Liver (tissue), 9 donors: ENCODE results near the gene DPEP3. TPM values are rescaled to one million over a fixed set of nuclear protein-coding genes. Genes with fewer than 3 reads are reported as not detected.

Experiments used
- DNase-seq: peaks from one replicate; pipeline ENCODE4 v3.0.0-alpha.2; 2017; ENCODE audit warnings: low spot score
- H3K27ac ChIP-seq, 2 donors: one replicate each; pipeline ENCODE4 v1.7.0; 2013; ENCODE audit warnings: inconsistent platforms in 2 of 2, low read length in 2 of 2, control low read depth in 1 of 2, low read depth in 1 of 2, mild to moderate bottlenecking in 1 of 2
- H3K27me3 ChIP-seq, 4 donors: one replicate each; pipeline versions ENCODE4 v1.6.1 to v1.7.0; 2013; ENCODE audit warnings: low read length in 3 of 4, inconsistent platforms in 1 of 4, mild to moderate bottlenecking in 1 of 4, moderate library complexity in 1 of 4; ENCODE audit not compliant: control insufficient read depth in 4 of 4, insufficient read depth in 4 of 4
- H3K36me3 ChIP-seq, 4 donors: one replicate each; pipeline versions ENCODE4 v1.6.1 to v1.7.0; 2013; ENCODE audit warnings: low read length in 3 of 4, mild to moderate bottlenecking in 3 of 4, low read depth in 1 of 4, moderate library complexity in 1 of 4; ENCODE audit not compliant: control insufficient read depth in 4 of 4, insufficient read depth in 3 of 4
- H3K4me1 ChIP-seq, 4 donors: one replicate each; pipeline versions ENCODE4 v1.6.1 to v1.7.0; 2013; ENCODE audit warnings: low read length in 3 of 4, mild to moderate bottlenecking in 3 of 4, moderate library complexity in 1 of 4; ENCODE audit not compliant: control insufficient read depth in 4 of 4, insufficient read depth in 4 of 4
- H3K4me3 ChIP-seq, 3 donors: one replicate each; pipeline versions ENCODE4 v1.6.1 to v1.7.0; 2013; ENCODE audit warnings: low read length in 3 of 3, control low read depth in 1 of 3, low read depth in 1 of 3, mild to moderate bottlenecking in 1 of 3
- H3K9ac ChIP-seq, 2 donors: one replicate each; pipeline ENCODE4 v1.7.0; 2013; ENCODE audit warnings: low read length in 2 of 2, mild to moderate bottlenecking in 2 of 2, moderate library complexity in 2 of 2, control low read depth in 1 of 2, low read depth in 1 of 2
- H3K9me3 ChIP-seq, 4 donors: one replicate each; pipeline versions ENCODE4 v1.6.1 to v1.7.0; 2013; ENCODE audit warnings: low read length in 3 of 4; ENCODE audit not compliant: control insufficient read depth in 4 of 4
- EGR1 ChIP-seq, 2 donors: IDR thresholded peaks; 2 replicates each; pipeline ENCODE4 v1.6.1; 2016 to 2018; ENCODE audit warnings: antibody characterized with exemption in 2 of 2, low read depth in 2 of 2
- FOXA1 ChIP-seq: IDR thresholded peaks from 2 replicates; pipeline ENCODE4 v1.6.1; 2016; ENCODE audit warnings: antibody characterized with exemption
- FOXA2 ChIP-seq: IDR thresholded peaks from 2 replicates; pipeline ENCODE4 v1.6.1; 2016; ENCODE audit warnings: antibody characterized with exemption
- GABPA ChIP-seq, 2 donors: IDR thresholded peaks in 1 of 2; conservative IDR thresholded peaks in 1 of 2; 2 replicates each; pipeline ENCODE4 v1.6.1; 2016; ENCODE audit warnings: antibody characterized with exemption in 2 of 2, mild to moderate bottlenecking in 1 of 2, moderate library complexity in 1 of 2
- HNF4A ChIP-seq, 2 donors: conservative IDR thresholded peaks; 2 replicates each; pipeline ENCODE4 v1.6.1; 2016; ENCODE audit warnings: antibody characterized with exemption in 2 of 2, mild to moderate bottlenecking in 2 of 2
- HNF4G ChIP-seq: IDR thresholded peaks from 2 replicates; pipeline ENCODE4 v1.6.1; 2016; ENCODE audit warnings: antibody characterized with exemption
- JUND ChIP-seq, 2 donors: IDR thresholded peaks; 2 replicates each; pipeline ENCODE4 v1.6.1; 2016; ENCODE audit warnings: antibody characterized with exemption in 2 of 2
- NR2F2 ChIP-seq: IDR thresholded peaks from 2 replicates; pipeline ENCODE4 v1.6.1; 2016; ENCODE audit warnings: antibody characterized with exemption
- RAD21 ChIP-seq, 2 donors: IDR thresholded peaks; 2 replicates each; pipeline ENCODE4 v1.6.1; 2016; ENCODE audit warnings: antibody characterized with exemption in 2 of 2, mild to moderate bottlenecking in 2 of 2
- RXRA ChIP-seq, 2 donors: IDR thresholded peaks; 2 replicates each; pipeline ENCODE4 v1.6.1; 2017 to 2018; ENCODE audit warnings: antibody characterized with exemption in 2 of 2, mild to moderate bottlenecking in 1 of 2
- SP1 ChIP-seq: IDR thresholded peaks from 2 replicates; pipeline ENCODE4 v1.6.1; 2018; ENCODE audit warnings: antibody characterized with exemption, mild to moderate bottlenecking
- TAF1 ChIP-seq: conservative IDR thresholded peaks from 2 replicates; pipeline ENCODE4 v1.6.1; 2016; ENCODE audit warnings: antibody characterized with exemption, mild to moderate bottlenecking
- YY1 ChIP-seq: IDR thresholded peaks from 2 replicates; pipeline ENCODE4 v1.6.1; 2016; ENCODE audit warnings: antibody characterized with exemption, mild to moderate bottlenecking
- WGBS: extraction: QIAGEN DNeasy Blood & Tissue Kit; methylation state at CpG from one replicate; pipeline ENCODE4 v1.1.7; 2013; 5-methylcytosine and 5-hydroxymethylcytosine counted together
- polyA plus RNA-seq, 2 donors: library from polyadenylated mRNA; stranded (reverse) in 1 of 2; unstranded in 1 of 2; fragments of 200-250 nt in 1 of 2; fragments of >200 nt in 1 of 2; fragmentation: Nextera tagmentation in 1 of 2; extraction: Ambion mirVana in 1 of 2; gene quantifications; one replicate each; pipeline versions ENCODE4 v1.2.1 to v1.2.3, GENCODE V29; 2013 to 2015
- total RNA-seq, 2 donors: library from RNA; depleted of rRNA; stranded (reverse); fragments of >200 nt; gene quantifications; one replicate each; pipeline ENCODE4 v1.2.3, GENCODE V29; 2014
- TF ChIP-seq, protein P1 (sequence below): IDR thresholded peaks from 2 replicates; pipeline ENCODE4 v1.6.1; 2016; ENCODE audit warnings: antibody characterized with exemption
- TF ChIP-seq, protein P2 (sequence below): IDR thresholded peaks from 2 replicates; pipeline ENCODE4 v1.6.1; 2016; ENCODE audit warnings: antibody characterized with exemption
- TF ChIP-seq, protein P3 (sequence below): IDR thresholded peaks from 2 replicates; pipeline ENCODE4 v1.6.1; 2016; ENCODE audit warnings: antibody characterized with exemption, mild to moderate bottlenecking
- TF ChIP-seq, protein P4 (sequence below): IDR thresholded peaks from 2 replicates; pipeline ENCODE4 v1.6.1; 2016; ENCODE audit warnings: antibody characterized with exemption
- TF ChIP-seq, protein P5 (sequence below): fragments of 150-350 bp; IDR thresholded peaks from 2 replicates; pipeline ENCODE4 v1.5.1; 2017; ENCODE audit warnings: improper control_type of control experiment, low read depth, low read length; ENCODE audit not compliant: missing input control
- donor health status: healthy.
- donor health status: healthy.
- donor health status: healthy.
- donor health status: healthy.
- donor health status: healthy.

Gene DPEP3
- total and polyA plus RNA-seq, 4 donors: 0.08 to 0.37 (median 0.22) TPM; not detected in 1

DNA sequence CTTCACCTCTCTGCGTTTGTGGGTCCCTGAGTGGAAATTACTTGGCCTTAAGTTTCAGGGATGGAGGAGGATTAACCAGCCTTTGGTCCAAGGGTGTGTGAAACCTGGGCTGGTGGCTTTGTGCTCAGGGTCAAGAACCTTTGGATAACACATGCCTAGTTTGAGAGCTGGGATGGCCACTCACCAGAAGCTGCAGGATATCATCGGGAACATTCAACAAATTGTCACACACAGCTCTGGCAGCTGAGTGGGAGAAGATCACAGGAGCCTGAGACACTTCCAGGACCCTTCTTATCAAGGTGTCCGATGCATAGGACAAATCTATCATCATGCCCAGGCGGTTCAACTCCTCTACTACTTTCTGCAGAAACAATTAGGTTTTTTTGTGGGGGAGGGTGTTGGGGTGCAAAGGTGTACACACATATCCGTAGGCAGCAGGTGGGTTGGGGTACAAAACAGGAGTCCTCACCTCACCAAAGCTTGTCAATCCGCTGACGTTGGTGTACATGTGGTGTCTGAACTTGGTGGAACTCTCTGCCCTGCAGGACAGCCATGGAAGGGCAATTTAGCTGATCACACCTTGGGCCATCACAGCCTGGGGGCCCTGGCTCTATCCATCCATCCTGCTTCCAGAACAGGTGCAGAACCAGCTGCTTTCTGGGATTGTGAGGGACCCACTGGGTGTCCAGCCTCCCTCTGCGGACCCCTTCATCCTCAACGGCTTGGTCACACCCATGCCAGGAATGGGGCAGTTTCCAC, 2.7 kb downstream of the DPEP3 start:
- H3K27ac ChIP-seq: no peak overlapping the region
- 84% methylated on average over 9 of the region's 9 CpGs for WGBS
- H3K27me3 ChIP-seq: no peaks in the 10 kb centered on the region
- H3K4me1 ChIP-seq: no peaks in the 10 kb centered on the region
- H3K9me3 ChIP-seq: no peaks in the 10 kb centered on the region
- H3K9ac ChIP-seq: no peak overlapping the region
- no peak overlapping the region for H3K4me3 ChIP-seq
- TF ChIP-seq FOXA1 (no peak), HNF4G (no peak), RXRA (IDR thresholded peaks at IDR 0.05) (no peak), HNF4A (conservative IDR thresholded peaks at IDR 0.05) (no peak), GABPA (IDR thresholded peaks at IDR 0.05 in 1 of 2, conservative IDR thresholded peaks at IDR 0.05 in 1 of 2) (no peak), FOXA2 (no peak), RAD21 (IDR thresholded peaks at IDR 0.05) (no peak), EGR1 (IDR thresholded peaks at IDR 0.05; ENCODE audit: low read depth in 2 of 2) (no peak), NR2F2 (no peak), YY1 (no peak), TAF1 (no peak), JUND (IDR thresholded peaks at IDR 0.05) (no peak), SP1 (no peak)
- TF ChIP-seq, protein P1, sequence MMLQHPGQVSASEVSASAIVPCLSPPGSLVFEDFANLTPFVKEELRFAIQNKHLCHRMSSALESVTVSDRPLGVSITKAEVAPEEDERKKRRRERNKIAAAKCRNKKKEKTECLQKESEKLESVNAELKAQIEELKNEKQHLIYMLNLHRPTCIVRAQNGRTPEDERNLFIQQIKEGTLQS: no peak
- TF ChIP-seq, protein P2, sequence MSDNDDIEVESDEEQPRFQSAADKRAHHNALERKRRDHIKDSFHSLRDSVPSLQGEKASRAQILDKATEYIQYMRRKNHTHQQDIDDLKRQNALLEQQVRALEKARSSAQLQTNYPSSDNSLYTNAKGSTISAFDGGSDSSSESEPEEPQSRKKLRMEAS: no peak
- TF ChIP-seq, protein P3, sequence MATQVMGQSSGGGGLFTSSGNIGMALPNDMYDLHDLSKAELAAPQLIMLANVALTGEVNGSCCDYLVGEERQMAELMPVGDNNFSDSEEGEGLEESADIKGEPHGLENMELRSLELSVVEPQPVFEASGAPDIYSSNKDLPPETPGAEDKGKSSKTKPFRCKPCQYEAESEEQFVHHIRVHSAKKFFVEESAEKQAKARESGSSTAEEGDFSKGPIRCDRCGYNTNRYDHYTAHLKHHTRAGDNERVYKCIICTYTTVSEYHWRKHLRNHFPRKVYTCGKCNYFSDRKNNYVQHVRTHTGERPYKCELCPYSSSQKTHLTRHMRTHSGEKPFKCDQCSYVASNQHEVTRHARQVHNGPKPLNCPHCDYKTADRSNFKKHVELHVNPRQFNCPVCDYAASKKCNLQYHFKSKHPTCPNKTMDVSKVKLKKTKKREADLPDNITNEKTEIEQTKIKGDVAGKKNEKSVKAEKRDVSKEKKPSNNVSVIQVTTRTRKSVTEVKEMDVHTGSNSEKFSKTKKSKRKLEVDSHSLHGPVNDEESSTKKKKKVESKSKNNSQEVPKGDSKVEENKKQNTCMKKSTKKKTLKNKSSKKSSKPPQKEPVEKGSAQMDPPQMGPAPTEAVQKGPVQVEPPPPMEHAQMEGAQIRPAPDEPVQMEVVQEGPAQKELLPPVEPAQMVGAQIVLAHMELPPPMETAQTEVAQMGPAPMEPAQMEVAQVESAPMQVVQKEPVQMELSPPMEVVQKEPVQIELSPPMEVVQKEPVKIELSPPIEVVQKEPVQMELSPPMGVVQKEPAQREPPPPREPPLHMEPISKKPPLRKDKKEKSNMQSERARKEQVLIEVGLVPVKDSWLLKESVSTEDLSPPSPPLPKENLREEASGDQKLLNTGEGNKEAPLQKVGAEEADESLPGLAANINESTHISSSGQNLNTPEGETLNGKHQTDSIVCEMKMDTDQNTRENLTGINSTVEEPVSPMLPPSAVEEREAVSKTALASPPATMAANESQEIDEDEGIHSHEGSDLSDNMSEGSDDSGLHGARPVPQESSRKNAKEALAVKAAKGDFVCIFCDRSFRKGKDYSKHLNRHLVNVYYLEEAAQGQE: no peak
- TF ChIP-seq, protein P4, sequence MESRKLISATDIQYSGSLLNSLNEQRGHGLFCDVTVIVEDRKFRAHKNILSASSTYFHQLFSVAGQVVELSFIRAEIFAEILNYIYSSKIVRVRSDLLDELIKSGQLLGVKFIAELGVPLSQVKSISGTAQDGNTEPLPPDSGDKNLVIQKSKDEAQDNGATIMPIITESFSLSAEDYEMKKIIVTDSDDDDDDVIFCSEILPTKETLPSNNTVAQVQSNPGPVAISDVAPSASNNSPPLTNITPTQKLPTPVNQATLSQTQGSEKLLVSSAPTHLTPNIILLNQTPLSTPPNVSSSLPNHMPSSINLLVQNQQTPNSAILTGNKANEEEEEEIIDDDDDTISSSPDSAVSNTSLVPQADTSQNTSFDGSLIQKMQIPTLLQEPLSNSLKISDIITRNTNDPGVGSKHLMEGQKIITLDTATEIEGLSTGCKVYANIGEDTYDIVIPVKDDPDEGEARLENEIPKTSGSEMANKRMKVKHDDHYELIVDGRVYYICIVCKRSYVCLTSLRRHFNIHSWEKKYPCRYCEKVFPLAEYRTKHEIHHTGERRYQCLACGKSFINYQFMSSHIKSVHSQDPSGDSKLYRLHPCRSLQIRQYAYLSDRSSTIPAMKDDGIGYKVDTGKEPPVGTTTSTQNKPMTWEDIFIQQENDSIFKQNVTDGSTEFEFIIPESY: no peak
- TF ChIP-seq, protein P5, sequence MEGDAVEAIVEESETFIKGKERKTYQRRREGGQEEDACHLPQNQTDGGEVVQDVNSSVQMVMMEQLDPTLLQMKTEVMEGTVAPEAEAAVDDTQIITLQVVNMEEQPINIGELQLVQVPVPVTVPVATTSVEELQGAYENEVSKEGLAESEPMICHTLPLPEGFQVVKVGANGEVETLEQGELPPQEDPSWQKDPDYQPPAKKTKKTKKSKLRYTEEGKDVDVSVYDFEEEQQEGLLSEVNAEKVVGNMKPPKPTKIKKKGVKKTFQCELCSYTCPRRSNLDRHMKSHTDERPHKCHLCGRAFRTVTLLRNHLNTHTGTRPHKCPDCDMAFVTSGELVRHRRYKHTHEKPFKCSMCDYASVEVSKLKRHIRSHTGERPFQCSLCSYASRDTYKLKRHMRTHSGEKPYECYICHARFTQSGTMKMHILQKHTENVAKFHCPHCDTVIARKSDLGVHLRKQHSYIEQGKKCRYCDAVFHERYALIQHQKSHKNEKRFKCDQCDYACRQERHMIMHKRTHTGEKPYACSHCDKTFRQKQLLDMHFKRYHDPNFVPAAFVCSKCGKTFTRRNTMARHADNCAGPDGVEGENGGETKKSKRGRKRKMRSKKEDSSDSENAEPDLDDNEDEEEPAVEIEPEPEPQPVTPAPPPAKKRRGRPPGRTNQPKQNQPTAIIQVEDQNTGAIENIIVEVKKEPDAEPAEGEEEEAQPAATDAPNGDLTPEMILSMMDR: no peak
- H3K36me3 ChIP-seq: no peaks in the 10 kb centered on the region
- no peak for DNase-seq
